HG03135 (cell line): Measurements from ENCODE around the gene ISYNA1.
A peak's percentile ranks its signal among the peaks of the same experiment; 100 is the strongest.

Source experiments
- ATAC-seq: cut with Tn5 transposase; IDR thresholded peaks from one replicate; pipeline ENCODE4 v1.9.1; 2021; ENCODE audit warnings: mild to moderate bottlenecking, moderate library complexity; ENCODE audit not compliant: unreplicated experiment

Gene ISYNA1

DNA sequence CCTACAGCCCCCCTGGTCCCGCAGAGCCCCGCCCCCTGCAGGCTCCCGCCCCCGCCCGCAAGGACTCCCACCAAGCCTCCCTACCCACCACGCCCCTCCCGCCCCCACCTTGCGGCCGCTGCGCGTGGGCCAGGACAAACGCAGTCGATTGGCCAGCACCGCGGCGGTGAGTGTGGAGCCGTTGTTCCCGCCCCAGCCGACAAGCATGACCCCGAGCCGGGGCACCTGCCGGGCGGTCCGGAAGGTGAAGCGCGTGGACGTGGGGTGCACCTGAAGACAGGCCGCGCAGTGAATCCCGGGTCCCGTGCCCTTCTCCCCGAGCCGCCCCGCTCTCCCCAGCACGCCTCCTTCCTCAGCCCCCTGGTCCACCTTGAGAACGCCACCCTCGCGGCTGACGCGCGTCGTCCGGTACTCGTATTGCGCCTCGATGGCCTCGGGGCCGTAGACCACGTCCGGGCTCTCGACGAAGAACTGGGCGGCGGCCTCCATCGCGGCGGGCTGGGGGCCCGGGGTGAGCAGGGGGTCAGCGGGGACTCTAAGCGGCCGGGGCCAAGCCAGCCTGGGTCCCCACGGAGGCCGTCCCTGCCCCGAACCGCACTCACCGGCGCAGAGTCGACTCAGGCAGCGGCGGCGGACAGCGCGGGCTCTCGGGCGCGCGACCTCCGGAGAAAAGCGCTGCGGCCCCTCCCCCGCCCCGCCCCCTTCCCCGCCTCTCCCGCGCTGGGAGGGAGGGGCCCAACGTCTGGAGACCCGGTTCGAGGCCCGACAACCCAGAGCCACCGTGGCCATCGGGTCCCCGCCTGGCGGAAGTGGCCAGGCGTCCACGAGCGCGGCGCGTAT lies at the start of gene ISYNA1:
Gene ISYNA1, minus strand, starts transcription at position 643 of the 840 bp plus-strand sequence. Its CDS starts 154 bp downstream, at position 489.
- ATAC-seq: no peak

DNA sequence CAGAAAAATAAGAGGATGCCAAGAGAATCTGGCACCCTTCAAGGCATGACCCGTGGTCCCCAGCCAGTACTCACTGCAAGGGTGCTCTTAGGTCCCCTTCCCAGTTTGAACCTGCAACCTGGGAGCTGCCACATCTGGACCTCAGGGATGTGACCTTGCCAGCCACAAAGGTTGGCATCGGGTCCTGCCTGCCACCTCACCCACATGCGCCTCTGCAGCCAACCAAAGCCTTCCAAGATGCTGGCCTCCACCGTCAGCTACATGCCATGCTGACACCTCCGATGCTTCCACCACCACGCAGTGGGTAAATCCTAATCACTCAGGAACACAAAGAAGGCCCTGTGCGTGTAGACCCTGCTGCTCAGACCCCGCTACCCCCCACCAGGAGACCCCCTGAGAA lies 48.8 kb upstream of the ISYNA1 start:
- ATAC-seq: no peak

DNA sequence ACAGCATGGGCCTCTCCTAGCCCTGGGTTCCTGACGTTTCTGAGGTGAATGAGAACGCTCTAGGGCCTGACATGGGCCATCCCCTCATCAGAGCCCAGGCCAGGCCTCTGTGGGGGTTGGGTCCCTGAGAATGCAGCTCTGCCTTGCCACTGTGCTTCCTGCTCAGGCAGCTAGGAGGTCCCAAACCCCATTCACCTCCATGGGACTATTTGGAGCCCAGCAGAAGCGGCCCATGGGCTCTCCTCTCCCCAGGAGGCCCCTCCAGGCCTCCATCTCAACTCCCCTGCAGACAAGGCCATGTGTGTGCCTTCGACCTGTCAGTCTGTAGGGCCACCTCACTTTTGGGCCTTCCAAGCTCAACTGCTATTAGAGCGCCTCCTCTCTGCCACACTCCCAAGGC lies 47.1 kb upstream of the ISYNA1 start:
- ATAC-seq: no peak

DNA sequence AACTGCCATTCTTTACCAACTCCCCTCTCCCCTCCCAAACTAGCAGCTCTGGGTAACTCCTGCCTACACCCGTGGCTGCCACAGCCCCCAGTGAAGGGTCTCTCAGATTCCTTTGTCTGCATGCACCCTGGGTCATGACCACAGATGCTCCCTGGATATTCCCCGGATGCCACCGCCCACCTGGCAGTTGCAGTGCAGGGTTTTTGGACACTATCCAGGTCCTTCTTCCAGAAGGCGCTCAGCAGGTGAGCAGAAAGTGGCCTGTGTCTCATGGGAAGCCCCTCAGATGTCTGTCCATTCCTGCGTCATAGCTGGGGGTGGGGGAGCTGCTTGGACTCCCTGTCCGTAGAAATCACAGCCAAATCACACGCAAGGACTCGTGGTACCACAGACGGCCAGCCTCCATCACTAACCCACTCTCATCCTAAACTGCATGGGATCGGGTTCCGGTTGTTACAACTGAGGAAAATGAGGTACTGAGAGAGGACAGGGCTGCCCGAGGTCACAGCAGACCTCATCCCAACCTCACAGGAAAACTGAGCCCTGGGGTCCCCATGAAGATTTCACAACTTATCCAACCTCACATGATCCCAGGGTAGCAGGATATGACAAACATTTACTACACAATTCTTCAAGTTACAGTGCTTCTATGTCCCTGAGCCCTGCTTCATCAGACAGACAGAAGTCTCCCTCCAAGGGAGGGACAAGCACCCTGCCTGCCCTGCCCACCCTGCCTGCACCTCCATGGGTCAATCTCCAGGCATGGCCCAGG lies 45.4 kb upstream of the ISYNA1 start:
- ATAC-seq: no peak

DNA sequence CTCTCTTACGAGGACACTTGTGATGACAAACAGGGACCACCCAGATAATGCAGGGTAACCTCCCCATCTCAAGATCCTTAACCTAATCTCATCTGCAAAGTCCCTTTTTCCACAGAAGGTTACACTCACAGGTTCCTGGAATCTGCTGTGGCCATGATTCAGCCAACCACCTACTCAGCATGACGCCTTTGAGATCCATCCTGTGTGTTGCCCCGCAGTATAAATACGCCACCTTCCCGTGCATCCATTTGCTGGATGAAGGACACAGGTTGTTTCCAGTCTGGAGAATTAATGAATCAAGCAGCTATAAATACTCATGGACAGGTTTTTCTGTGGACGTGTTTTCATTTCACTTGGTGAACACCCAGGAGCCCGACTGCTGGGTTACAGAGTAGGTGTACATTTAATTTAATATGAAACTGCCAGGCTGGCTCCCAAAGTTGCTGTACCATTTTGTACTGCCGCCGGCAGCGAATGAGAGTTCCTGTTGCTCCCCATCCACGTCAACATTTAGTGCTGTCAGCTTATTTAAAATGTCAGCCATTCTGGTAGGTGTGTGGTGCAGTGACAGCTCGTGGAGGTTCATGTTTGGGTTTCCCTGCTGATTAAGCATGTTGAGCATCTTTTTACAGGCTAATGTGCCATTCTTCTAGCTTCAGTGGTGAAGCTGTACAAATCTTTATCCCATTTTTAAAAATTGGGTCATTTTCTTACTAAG lies 43.7 kb upstream of the ISYNA1 start:
- ATAC-seq: no peak

DNA sequence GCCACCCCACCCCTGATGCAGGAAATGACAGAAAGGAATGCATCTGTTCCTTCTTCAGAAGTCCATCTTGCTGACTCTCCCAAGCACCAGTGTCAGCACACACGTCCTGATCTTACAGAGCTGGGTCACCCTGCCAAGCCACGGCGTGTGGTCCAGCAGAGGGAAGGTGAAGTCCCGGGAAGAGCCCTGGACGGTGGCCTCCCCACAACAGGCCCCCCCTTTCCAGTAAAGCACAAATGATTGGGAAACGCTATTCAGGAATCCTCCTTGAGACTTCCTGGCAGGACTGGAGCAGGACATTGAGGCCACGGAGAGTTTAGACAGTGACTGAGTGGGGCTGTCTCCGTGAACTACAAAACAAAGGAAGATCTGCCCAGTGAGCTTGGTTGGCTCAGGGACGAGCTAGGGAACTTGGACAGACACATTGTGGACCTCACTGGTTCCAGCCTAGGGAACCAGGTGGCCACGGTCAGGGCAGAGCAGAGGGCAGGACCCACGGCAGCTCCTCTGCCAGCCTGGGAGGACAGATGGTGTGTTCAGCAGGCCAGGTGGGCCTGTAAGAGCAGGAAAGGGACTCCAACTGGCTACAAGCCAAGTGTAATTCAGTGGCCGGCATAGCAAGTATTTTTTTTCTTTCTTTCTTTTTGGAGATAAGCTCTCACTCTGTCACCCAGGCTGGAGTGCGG lies 42.2 kb upstream of the ISYNA1 start:
- no peak for ATAC-seq

DNA sequence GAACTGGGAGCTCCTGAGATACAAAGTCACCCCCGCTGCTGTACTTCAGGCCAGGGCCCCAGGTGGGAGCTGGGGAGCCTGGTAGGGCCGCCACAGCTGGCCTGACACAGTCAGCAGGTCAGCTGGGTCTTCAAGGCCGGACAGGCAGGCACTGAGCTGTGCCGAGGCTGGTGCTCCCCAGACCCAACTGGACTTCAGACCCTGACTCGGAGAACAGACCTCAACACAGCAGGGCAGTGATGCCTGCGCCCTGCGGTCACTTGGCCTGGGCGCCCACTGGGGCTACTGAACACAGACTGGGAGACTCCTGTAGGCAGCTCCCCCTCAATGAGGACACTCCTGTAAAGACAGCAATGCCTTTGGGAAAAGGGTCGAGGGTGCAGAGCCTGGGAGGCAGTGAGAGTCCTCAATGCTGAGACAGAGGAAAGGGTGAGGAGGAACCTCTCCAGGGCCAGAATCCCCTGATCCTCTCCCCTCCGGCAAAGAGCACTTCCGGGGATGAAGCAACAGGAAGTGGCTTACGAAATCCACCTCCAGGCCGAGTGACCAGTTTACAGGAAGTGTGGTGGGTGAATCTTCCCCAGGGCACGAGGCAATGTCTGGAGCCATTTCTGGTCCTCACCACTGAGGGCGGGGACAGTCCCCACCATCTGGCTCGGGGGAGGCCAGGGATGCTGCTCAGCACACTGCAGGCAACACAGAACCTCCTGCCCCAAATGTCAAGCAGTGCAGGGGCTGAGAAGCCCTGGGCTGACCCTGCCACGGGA lies 40.8 kb upstream of the ISYNA1 start:
- peak; percentile 65 for ATAC-seq

DNA sequence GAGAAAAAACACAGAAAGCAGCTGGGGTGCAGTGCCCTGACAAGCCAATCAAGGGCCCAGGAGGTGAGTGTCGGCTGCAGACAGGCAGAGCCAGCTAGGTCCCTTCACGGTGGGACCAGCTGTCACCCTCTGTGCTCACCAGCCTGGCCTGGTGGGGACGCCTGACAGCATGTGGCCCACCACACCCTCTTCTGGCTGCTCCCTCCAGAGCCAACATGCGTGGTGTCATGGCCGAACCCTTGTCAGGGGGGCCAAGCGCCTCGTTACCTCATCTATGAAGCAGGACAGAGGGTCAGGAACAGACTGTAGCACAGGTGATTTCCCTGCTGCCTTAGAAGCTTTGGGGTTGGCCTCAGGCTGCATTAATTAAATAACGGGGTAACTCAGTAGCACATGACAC lies 40.0 kb upstream of the ISYNA1 start:
- no peak for ATAC-seq

DNA sequence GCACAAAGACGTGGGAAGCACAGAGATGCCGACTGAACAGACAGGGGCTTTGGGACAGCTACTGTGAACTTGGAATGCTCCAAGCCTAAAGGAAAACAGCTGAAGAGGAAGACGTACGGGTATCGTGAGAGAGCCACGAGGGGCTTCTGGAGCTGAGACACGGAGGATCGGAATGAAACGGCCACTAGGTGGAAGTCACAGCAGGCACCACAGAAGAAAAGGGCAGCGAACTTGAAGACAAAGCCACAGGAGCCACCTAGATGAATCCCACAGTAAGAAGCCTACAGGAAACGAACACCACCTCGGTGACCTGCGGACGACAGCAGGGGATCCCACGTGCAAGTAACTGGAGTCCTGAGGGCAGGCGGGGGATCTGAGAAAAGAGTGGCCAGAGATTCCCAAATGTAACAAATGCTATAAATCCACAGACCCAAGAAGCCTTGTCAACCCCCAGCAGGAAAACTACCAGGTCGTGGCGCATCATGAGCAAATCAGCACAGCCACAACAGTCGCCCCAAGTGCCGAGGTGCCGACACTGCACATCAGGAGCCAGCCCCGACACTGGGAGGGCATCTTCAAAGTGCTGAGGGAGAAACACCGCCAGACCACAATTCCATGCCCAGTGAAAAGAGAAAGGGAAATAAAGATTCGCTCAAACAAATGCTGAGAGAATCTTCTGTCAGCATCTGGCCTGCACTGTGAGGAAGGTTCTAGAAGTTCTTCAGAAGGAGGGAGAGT lies 39.3 kb upstream of the ISYNA1 start:
- no peak for ATAC-seq

DNA sequence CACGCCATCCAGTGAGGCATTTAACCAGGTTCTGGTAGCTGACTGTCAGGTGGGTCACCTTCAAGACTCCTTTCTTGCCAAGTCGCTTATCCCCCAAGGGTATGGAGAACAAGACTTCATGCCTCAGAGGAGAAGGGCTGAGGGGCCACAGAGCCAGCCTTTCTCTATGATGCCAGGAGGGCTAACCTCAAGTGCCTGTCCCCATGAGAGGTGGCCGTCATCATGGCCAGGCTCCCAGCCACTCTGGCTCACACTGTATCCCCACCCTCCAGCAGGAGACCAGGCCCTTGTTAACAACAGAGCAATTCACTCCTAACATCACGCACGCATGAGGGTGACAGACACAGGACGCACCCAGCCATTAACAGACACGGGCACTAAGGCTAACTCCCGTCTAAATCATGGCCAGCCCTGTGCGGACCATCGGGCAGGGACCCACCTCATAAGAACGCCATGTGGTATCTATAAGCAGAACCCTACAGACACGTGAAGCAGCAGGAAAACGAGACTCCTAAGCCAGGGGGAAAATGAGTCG lies 38.6 kb upstream of the ISYNA1 start:
- ATAC-seq: no peak

DNA sequence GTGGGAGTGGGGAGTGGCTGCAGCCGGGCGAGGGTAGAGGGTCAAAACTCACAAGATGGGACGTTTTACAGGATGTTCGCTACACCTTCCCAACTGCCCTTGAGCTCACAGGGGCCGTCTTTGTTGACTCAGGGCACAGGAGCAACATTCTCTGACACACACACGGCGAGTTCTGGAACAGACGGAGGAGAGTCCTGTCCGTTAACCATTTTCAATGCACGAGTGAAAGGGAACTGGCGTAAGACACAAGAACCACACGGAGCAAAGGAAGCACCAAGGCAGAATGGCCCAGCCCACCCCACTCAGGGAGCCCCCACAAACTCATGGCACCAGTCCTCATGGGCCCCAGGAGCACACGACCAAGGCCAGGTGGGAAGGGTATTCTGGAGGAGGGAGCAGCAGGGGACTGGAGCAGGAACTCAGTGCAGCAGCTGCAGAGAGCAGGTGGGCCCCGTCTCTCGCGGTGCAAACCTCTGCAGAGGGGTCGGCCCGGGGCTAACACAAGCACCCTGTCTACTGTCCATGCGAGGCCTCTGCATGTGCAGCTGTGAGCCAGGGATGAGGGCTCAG lies 37.9 kb upstream of the ISYNA1 start:
- no peak for ATAC-seq

DNA sequence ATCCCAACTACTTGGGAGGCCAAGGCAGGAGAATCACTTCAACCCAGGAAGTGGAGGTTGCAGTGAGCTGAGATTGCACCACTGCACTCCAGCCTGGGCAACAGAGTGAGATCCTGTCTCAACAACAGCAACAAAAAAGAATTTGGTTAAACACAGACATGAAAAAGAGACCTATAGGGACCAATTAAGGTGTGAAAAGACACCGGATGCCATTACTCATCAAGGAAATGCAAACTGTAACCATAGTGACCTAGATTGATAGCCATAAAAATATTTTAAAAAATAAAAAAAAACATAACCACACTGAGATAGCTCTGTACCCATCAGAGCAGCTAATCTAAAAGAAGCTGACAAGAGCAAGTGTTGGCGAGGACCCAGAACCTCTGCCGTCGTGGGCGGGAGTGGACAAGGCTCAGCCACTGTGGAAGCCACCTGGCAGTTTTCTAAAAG lies 37.1 kb upstream of the ISYNA1 start:
- ATAC-seq: no peak

DNA sequence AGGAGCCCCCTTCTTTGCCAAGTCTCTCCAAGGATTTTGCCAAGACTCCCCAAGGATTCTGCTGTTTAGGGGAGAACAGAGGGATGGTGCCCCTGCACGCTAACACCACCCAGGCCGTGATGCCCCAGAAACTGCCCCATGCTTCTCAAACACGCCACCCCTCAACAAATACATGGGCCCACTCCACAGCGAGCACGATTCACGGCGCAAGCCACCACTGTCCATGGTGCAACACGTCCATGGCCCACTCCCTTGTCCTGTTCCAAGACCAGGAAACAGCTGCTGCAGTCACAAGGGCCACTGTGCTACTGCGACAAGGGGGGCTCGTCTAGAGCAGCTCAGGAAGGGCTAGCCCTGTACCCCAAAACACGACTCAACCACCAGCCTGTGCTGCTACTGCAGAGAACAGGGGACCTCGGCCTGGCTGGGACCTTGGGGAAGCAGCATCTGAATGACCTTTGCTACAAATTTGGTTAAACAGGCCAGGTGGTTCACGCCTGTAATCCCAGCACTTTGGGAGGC lies 36.5 kb upstream of the ISYNA1 start:
- ATAC-seq: no peak

DNA sequence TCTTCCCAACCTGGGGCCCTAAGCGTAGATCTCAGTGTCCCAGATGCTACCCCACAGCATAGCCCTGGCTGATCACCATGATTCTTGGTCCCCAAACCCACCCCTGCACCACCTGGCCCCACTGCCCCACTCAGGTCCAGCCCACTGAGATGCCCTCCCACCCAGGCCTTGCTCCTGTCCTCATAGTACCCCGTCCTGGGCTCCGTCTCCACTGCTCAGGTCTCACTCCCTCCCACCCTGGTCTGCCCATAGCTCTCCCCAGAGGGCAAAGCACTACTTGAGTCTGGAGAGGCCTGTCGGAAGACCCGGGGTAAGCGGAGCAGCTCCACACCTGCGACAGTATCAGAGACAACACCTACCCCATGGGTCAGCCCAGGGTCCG lies 35.8 kb upstream of the ISYNA1 start:
- no peak for ATAC-seq

DNA sequence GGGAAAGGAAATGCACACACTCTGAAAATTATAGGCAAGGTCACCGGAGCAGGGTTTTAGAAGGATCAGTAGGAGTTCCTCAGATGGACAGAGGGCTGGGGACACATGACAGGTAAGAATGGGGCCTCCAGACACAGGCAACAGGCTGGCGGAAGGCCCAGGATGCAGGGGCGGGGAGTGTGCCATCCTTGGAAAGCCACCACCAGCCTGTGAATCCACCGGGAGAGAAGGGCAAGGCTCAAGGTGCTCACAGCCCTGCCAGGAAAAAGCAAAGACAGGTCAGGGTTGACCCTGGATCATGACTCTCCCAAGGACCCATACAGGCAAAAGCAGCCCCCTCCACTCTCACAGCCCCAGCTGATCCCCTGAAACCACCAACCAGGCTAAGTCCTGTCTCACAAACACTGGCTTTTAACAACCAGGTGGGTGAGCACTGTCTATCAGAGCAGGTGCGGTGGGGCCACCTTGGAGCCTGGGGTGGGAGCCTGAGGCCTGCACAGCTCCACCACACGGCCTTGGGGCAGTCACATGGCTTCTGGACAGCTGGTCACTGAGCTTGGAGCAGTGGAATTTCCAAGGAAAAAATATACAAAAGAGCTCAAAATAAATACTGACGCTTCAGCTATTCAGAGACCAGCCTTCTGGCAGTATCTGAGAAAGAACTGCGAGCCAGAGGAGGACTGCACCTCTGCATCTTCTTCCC lies 35.2 kb upstream of the ISYNA1 start:
- no peak for ATAC-seq

DNA sequence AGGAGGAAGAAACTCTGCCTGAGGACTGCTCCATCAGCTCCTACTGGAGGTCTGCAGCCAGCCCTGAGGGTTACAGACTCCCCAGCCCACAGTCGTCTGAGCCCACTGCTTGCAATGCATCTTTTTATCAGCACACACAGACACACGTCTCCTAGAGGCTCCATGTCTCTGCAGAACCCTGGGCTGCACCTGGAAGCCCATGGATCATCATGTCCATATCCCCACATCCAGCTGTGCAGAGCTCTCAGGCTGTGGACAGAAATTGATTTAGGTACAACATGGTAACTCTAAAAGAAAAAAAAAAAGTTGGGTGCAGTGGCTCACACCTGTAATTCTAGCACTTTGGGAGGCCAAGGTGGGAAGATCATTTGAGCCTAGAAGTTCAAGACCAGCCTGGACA lies 32.9 kb upstream of the ISYNA1 start:
- no peak for ATAC-seq

DNA sequence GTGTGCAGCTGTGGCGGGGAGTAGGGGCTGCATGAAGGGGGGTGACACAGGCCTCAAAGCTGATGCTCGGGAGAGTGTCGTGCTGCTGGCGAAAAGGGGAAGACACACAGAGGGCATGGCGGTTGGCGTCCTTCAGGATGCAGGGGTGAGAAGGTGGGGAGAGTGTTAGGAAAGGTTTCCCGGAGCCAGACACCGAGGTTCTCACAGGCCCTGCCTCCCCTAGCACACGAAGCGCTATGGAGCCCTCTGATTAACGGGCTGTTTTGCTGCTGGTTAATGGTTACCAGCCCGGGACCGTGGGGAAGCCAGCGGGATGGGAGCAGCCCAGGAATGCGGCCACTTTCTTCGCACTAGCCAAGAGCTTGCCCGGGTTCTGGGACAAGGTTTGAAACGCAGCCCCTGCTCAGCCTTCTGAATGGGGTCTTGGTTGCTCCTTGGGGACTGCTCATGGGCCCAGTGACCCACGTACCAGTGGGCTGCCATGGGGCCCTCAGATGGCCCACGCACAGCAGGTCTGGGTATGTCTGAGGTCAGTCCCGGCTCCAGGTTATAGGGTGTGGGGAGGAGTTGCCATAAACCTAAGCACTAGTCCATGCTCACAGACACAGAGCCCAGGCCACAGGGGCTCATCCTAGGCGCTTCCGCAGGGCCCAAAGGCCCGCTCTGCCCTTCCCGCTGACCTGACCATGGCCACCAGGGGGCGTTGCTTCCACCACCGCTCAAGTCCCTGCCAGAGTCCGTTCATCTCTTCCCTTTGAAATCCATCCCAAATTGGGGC lies 31.3 kb upstream of the ISYNA1 start:
- ATAC-seq: no peak
